SK-N-SH treated with all-trans-retinoic acid at 6 μM for 48 hours (cell line): ENCODE data around the gene TAF3.

Experiments
- RARB ChIP-seq: fragments of 250-450 bp; sonication (Bioruptor Pico); IDR thresholded peaks from 2 replicates; pipeline ENCODE4 v1.8.0; 2021; ENCODE audit warnings: mild to moderate bottlenecking, moderate library complexity
- ZC3H10 ChIP-seq: fragments of 250-450 bp; sonication (Bioruptor Pico); IDR thresholded peaks from 2 replicates; pipeline ENCODE4 v1.5.1; 2021; ENCODE audit warnings: mild to moderate bottlenecking, moderate library complexity
- ZFP3 ChIP-seq: fragments of 250-450 bp; sonication (Bioruptor Pico); IDR thresholded peaks from 2 replicates; pipeline ENCODE4 v1.5.0; 2020; ENCODE audit warnings: mild to moderate bottlenecking, moderate library complexity
- ZFP30 ChIP-seq: fragments of 450-650 bp; formaldehyde crosslinking; IDR thresholded peaks from 2 replicates; pipeline ENCODE4 v1.5.0; 2022; ENCODE audit warnings: mild to moderate bottlenecking, moderate library complexity

DNA sequence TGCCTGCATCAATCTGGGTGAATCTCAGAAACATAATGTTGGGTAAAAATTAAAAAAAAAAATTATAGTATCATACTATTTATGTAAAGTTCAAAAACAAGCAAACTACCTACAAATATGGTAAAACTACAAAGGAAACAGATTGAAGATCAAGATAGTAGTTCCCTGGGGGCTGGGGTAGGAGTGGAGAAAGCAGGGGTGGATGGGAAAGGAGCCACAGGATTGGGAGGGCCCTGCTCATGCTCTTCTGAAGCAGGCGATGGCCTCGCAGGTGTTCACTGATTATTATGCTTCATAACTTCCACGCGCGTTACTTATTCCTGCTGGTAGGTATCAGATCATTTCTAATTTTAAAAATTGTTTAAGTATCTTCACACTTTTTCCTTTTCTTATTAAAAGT, 140.1 kb downstream of the TAF3 start:
- no peak for TF ChIP-seq ZC3H10
- no peak for TF ChIP-seq ZFP30 (CRISPR knock-in tag)
- TF ChIP-seq RARB (CRISPR knock-in tag): no peak
- no peak for TF ChIP-seq ZFP3 (CRISPR knock-in tag)
